NT2/D1 (cell line): ENCODE results near the gene TMEM247.
"Not testable (repeated sequence)": the region's sequence is repeated elsewhere in the genome, so short reads cannot be mapped to it uniquely, and the experiment has no call there.

Experiments
- DNase-seq: peaks from one replicate; pipeline ENCODE4 v3.0.0-alpha.2; 2011; ENCODE audit warnings: low read depth, low spot score
- H3K27me3 ChIP-seq: 2 replicates; pipeline ENCODE4 v1.6.0; 2011; ENCODE audit warnings: mild to moderate bottlenecking; ENCODE audit not compliant: insufficient read length, insufficient read depth
- H3K36me3 ChIP-seq: 2 replicates; pipeline ENCODE4 v1.6.1; 2011; ENCODE audit warnings: mild to moderate bottlenecking, low read length, mixed read lengths; ENCODE audit not compliant: insufficient read depth, insufficient read length
- H3K4me1 ChIP-seq: 2 replicates; pipeline ENCODE4 v1.5.1; 2011; ENCODE audit not compliant: insufficient read depth, insufficient read length
- H3K4me3 ChIP-seq: 2 replicates; pipeline ENCODE4 v1.5.1; 2011; ENCODE audit warnings: low read depth; ENCODE audit not compliant: insufficient read length
- H3K9ac ChIP-seq: 2 replicates; pipeline ENCODE4 v1.6.0; 2011; ENCODE audit warnings: low read depth; ENCODE audit not compliant: insufficient read length
- H3K9me3 ChIP-seq: 2 replicates; pipeline ENCODE4 v1.5.1; 2011; ENCODE audit warnings: mild to moderate bottlenecking, low read length; ENCODE audit not compliant: insufficient read depth
- SUZ12 ChIP-seq: IDR thresholded peaks from 2 replicates; pipeline ENCODE4 v1.6.1; 2011; ENCODE audit not compliant: insufficient read length, insufficient read depth; ENCODE audit errors: extremely low read depth
- YY1 ChIP-seq: IDR thresholded peaks from 2 replicates; pipeline ENCODE4 v1.6.1; 2011; ENCODE audit not compliant: insufficient read length, insufficient read depth
- ZNF274 ChIP-seq: IDR thresholded peaks from 2 replicates; pipeline ENCODE4 v1.6.1; 2011; ENCODE audit warnings: mild to moderate bottlenecking, low read depth, low read length

TMEM247 gene

GRCh38 chr2:46470114-46470628, 9.2 kb upstream of the TMEM247 start:
- no peak for DNase-seq
- H3K36me3 ChIP-seq, result no peaks in the 10 kb centered on the region
- TF ChIP-seq ZNF274 (no peak), YY1 (no peak), SUZ12 (no peak)
- no peak overlapping the region for H3K4me3 ChIP-seq
- H3K4me1 ChIP-seq, result no peaks in the 10 kb centered on the region
- no peaks in the 10 kb centered on the region for H3K9me3 ChIP-seq
- H3K27me3 ChIP-seq, result no peaks in the 10 kb centered on the region
- H3K9ac ChIP-seq, result no peak overlapping the region

- Histone ChIP-seq H3K9ac (no peak overlapping the region), H3K36me3 (no peaks in the 10 kb centered on the region), H3K9me3 (no peaks in the 10 kb centered on the region), H3K27me3 (no peaks in the 10 kb centered on the region), H3K4me1 (no peaks in the 10 kb centered on the region), H3K4me3 (no peak overlapping the region)
- no peak for DNase-seq
- TF ChIP-seq ZNF274 (no peak), SUZ12 (no peak), YY1 (no peak)
Observed at GRCh38 chr2:46471019-46471583, 8.3 kb upstream of the TMEM247 start.

- TF ChIP-seq YY1, result no peak
- TF ChIP-seq SUZ12, result no peak
- TF ChIP-seq ZNF274, result no peak
- DNase-seq, result no peak
- Histone ChIP-seq H3K4me3 (no peak overlapping the region), H3K9ac (no peak overlapping the region), H3K36me3 (no peaks in the 10 kb centered on the region), H3K27me3 (no peaks in the 10 kb centered on the region), H3K9me3 (no peaks in the 10 kb centered on the region), H3K4me1 (no peaks in the 10 kb centered on the region)
Observed at GRCh38 chr2:46471697-46472096, 7.7 kb upstream of the TMEM247 start.

- H3K4me3 ChIP-seq, DNase-seq, H3K27me3 ChIP-seq, H3K36me3 ChIP-seq, H3K9ac ChIP-seq, H3K9me3 ChIP-seq, H3K4me1 ChIP-seq: not testable (repeated sequence)
Observed at GRCh38 chr2:46472165-46472564, 7.2 kb upstream of the TMEM247 start.

GRCh38 chr2:46477462-46477861, 1.9 kb upstream of the TMEM247 start:
- not testable (repeated sequence) for H3K36me3 ChIP-seq, H3K27me3 ChIP-seq, H3K4me3 ChIP-seq, H3K4me1 ChIP-seq, H3K9ac ChIP-seq
- H3K9me3 ChIP-seq, result peaks cover 18% of the 10 kb centered on the region
- DNase-seq, result peak; percentile 39

GRCh38 chr2:46477925-46478324, 1.4 kb upstream of the TMEM247 start:
- TF ChIP-seq SUZ12, result no peak
- TF ChIP-seq YY1, result no peak
- no peak for TF ChIP-seq ZNF274
- peaks cover 18% of the 10 kb centered on the region for H3K9me3 ChIP-seq
- no peak overlapping the region for H3K9ac ChIP-seq
- H3K4me1 ChIP-seq, result no peaks in the 10 kb centered on the region
- no peaks in the 10 kb centered on the region for H3K36me3 ChIP-seq
- DNase-seq, result no peak
- H3K4me3 ChIP-seq, result no peak overlapping the region
- H3K27me3 ChIP-seq, result no peaks in the 10 kb centered on the region

GRCh38 chr2:46480562-46480961, 1.2 kb downstream of the TMEM247 start:
- Histone ChIP-seq H3K4me1 (no peaks in the 10 kb centered on the region), H3K36me3 (no peaks in the 10 kb centered on the region)

More at GRCh38 chr2:46480562-46480961, 1.2 kb downstream of the TMEM247 start:
- H3K9me3 ChIP-seq, result peaks cover 18% of the 10 kb centered on the region
- H3K4me3 ChIP-seq, result no peak overlapping the region
- DNase-seq, result no peak
- H3K9ac ChIP-seq, result no peak overlapping the region
- H3K27me3 ChIP-seq, result no peaks in the 10 kb centered on the region
- TF ChIP-seq SUZ12 (no peak), YY1 (no peak)
